Measurements from ENCODE around the gene FEZF2.

The FEZF2 gene

DNA sequence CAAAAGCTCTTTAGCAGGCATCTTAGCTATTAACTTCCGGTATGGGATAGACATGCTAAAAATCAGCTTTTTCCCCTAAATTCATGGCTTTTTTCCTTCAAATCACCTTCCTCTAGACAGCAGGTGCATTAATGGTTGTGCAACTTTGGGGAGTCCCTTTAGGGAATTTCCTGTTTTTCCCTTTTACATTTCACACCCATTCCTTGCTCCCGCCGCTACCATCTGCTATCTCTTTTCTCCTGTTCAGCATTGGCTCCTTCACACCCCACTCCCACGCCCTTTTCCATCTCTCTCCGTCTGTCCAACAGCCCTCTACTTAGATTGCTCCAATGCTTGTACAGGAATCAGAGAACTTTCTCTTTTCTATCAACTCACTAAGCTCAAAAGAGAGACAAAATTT, 43.4 kb downstream of the FEZF2 start:
- DNase-seq (ENCODE audit: low spot score): no peak

DNA sequence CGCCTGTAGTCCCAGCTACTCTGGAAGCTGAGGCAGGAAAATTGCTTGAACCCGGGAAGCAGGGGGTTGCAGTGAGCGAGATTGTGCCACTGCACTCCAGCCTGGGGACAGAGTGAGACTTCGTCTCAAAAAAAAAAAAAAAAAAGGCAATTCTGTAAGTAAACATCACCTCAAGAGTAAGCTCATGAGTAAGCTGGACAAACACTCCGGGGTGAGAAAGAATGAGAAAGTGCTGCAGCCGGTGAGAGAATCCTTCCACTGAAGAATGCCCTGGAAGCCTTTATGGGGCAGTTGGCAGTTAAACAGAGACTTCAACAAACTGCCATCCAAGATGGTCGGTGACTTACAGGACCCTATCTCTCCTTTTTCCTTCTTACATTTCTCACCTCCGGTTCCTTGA, 47.5 kb downstream of the FEZF2 start:
- DNase-seq (ENCODE audit: low spot score): no peak

DNA sequence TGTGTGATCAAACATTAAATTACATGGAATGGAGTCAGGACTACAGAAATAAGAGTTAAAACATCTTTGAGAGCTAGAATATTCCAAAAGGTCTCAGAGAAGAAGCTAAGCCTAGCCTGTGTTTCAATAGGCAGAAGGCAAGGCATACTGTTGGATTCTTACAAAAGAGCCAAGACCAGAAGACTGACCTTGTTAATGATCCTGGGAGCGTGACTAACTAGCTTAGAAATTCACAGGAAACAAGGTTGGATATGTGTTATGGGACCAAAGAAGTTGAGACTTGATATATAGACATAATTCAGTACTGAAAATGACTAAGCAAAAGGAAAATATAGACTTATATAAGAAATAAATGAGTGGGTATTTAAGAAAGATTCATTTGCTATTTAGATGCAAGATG, 50.1 kb downstream of the FEZF2 start:
- no peak for DNase-seq (ENCODE audit: low spot score)
